SK-N-SH (cell line): Measurements from ENCODE around the gene PLAGL1. TPM values are rescaled to one million over a fixed set of nuclear protein-coding genes. Genes with fewer than 3 reads are reported as not detected.

ENCODE experiments used
- CTCF ChIA-PET: fragments of 300-600, 350-600 bp; formaldehyde crosslinking; extraction: SDS; loops from one replicate; lab custom pipeline; 2021; lab: Yijun Ruan, JAX
- POLR2A ChIA-PET: fragments of 350-600 bp; sonication (Branson Sonifier 250); formaldehyde crosslinking; extraction: SDS; loops from one replicate; lab custom pipeline; 2020; ENCODE audit warnings: antibody characterized with exemption, inconsistent platforms; lab: Yijun Ruan, JAX
- DNase-seq: peaks from one replicate; pipeline ENCODE4 v3.0.0; 2012
- H2AFZ ChIP-seq: fragments of 200-600 bp; sonication (generic); 2 replicates; pipeline ENCODE4 v1.8.1; 2016; ENCODE audit warnings: antibody characterized with exemption, mild to moderate bottlenecking, low read depth
- H3F3A ChIP-seq: fragments of 200-600 bp; sonication (generic); replicated peaks from 2 replicates; pipeline ENCODE3; 2016; ENCODE audit warnings: antibody characterized with exemption, mild to moderate bottlenecking; ENCODE audit not compliant: insufficient read depth
- H3K27ac ChIP-seq, 2 experiments: fragments of 200-500 bp in 1 of 2; fragments of 200-600 bp in 1 of 2; sonication (Bioruptor generic) in 1 of 2; sonication (generic), shearing (Covaris generic) in 1 of 2; 2 replicates each; pipeline versions ENCODE4 v1.5.1 to v1.6.1; 2014 to 2016; ENCODE audit warnings: low read depth in 2 of 2, inconsistent platforms in 1 of 2, low read length in 1 of 2, mild to moderate bottlenecking in 1 of 2, mixed read lengths in 1 of 2
- H3K27me3 ChIP-seq: fragments of 200-600 bp; sonication (generic), shearing (Covaris generic); 2 replicates; pipeline ENCODE4 v1.6.1; 2016; ENCODE audit warnings: mixed run types; ENCODE audit not compliant: insufficient read depth
- H3K36me3 ChIP-seq, 2 experiments: fragments of 200-500 bp in 1 of 2; fragments of 200-600 bp in 1 of 2; sonication (Bioruptor generic) in 1 of 2; sonication (generic) in 1 of 2; replicated peaks in 1 of 2; 2 replicates each; pipeline versions ENCODE3 to v1.5.1; 2014 to 2016; ENCODE audit warnings: low read length in 1 of 2, mild to moderate bottlenecking in 1 of 2; ENCODE audit not compliant: insufficient read depth in 2 of 2, control insufficient read depth in 1 of 2
- H3K4me1 ChIP-seq, 2 experiments: fragments of 200-500 bp in 1 of 2; fragments of 200-600 bp in 1 of 2; sonication (Bioruptor generic) in 1 of 2; sonication (generic), shearing (Covaris generic) in 1 of 2; 2 replicates each; pipeline versions ENCODE4 v1.5.1 to v1.6.1; 2014 to 2016; ENCODE audit warnings: low read depth in 1 of 2, low read length in 1 of 2, mixed run types in 1 of 2; ENCODE audit not compliant: insufficient read depth in 2 of 2, control insufficient read depth in 1 of 2
- H3K4me2 ChIP-seq: fragments of 200-600 bp; sonication (generic), shearing (Covaris generic); 2 replicates; pipeline ENCODE4 v1.6.1; 2017; ENCODE audit warnings: mixed run types
- H3K4me3 ChIP-seq, 2 experiments: fragments of 200-500 bp in 1 of 2; fragments of 200-600 bp in 1 of 2; sonication (Bioruptor generic) in 1 of 2; sonication (generic), shearing (Covaris generic) in 1 of 2; 2 replicates each; pipeline versions ENCODE4 v1.5.1 to v1.8.1; 2014 to 2016; ENCODE audit warnings: low read depth in 2 of 2, inconsistent platforms in 1 of 2, low read length in 1 of 2, mild to moderate bottlenecking in 1 of 2, mixed read lengths in 1 of 2, moderate library complexity in 1 of 2
- H3K79me2 ChIP-seq: fragments of 200-600 bp; sonication (generic); 2 replicates; pipeline ENCODE4 v1.8.1; 2017; ENCODE audit warnings: mild to moderate bottlenecking; ENCODE audit not compliant: insufficient read depth
- H3K9ac ChIP-seq: fragments of 200-600 bp; sonication (generic); 2 replicates; pipeline ENCODE4 v1.6.1; 2017; ENCODE audit warnings: mixed run types
- H3K9me2 ChIP-seq: fragments of 200-600 bp; sonication (generic); 2 replicates; pipeline ENCODE4 v1.6.1; 2017; ENCODE audit warnings: mixed run types
- H3K9me3 ChIP-seq: fragments of 200-600 bp; sonication (generic); 2 replicates; pipeline ENCODE4 v1.6.1; 2017; ENCODE audit warnings: mixed run types, mild to moderate bottlenecking, moderate library complexity
- H4K20me1 ChIP-seq: fragments of 200-600 bp; sonication (generic); 2 replicates; pipeline ENCODE4 v1.6.1; 2017; ENCODE audit warnings: mild to moderate bottlenecking, mixed run types; ENCODE audit not compliant: insufficient read depth
- NRF1 ChIP-seq: IDR thresholded peaks from 2 replicates; pipeline ENCODE4 v1.6.1; 2012; ENCODE audit warnings: low read depth, mild to moderate bottlenecking, low read length
- PBX3 ChIP-seq: IDR thresholded peaks from 2 replicates; pipeline ENCODE4; 2012
- TCF12 ChIP-seq: IDR thresholded peaks from 2 replicates; pipeline ENCODE4 v1.4.0; 2012
- USF2 ChIP-seq: fragments of 150-350 bp; IDR thresholded peaks from 2 replicates; pipeline ENCODE4 v1.6.1; 2017; ENCODE audit warnings: antibody characterized with exemption, low read length, low read depth, borderline replicate concordance
- YY1 ChIP-seq: IDR thresholded peaks from 2 replicates; pipeline ENCODE4 v1.4.0; 2012; ENCODE audit warnings: low read depth, mild to moderate bottlenecking
- WGBS: methylation state at CpG from one replicate; pipeline ENCODE4 v1.1.6; 2017; ENCODE audit warnings: low lambda C conversion rate; 5-methylcytosine and 5-hydroxymethylcytosine counted together
- polyA plus RNA-seq, 3 experiments: library from polyadenylated mRNA; depleted of rRNA; stranded (reverse); fragments of >200 nt; gene quantifications; 2 replicates each; pipeline ENCODE4 v1.2.3, GENCODE V29; 2012
- small RNA-seq, 7 experiments: library from RNA; depleted of rRNA; stranded (forward); fragments of <200 nt; gene quantifications; one replicate each; pipeline ENCODE3, GENCODE V24; 2012

Gene PLAGL1
- polyA plus RNA-seq, 1 of the 3 experiments (the other 2 are of a cell fraction): 25.8 TPM

GRCh38 chr6:143894655-143895054, 113.4 kb downstream of the PLAGL1 start:
- CTCF ChIA-PET: no interaction called here
- no peaks in the 10 kb centered on the region for H3K4me1 ChIP-seq
- no peaks in the 10 kb centered on the region for H3K9me2 ChIP-seq
- no peaks in the 10 kb centered on the region for H3K79me2 ChIP-seq
- POLR2A ChIA-PET: no interaction called here
- H3K27me3 ChIP-seq: no peaks in the 10 kb centered on the region
- H2AFZ ChIP-seq: no peak overlapping the region
- no peak for TF ChIP-seq PBX3
- no peak for TF ChIP-seq NRF1
- no peak for TF ChIP-seq YY1
- no peak for TF ChIP-seq TCF12
- TF ChIP-seq USF2: no peak
- TF ChIP-seq, all 33 proteins: peak for 0
- Histone ChIP-seq H3F3A (no peaks in the 10 kb centered on the region), H3K4me3 (no peak overlapping the region), H3K27ac (no peak overlapping the region), H3K9me3 (no peaks in the 10 kb centered on the region), H3K36me3 (no peaks in the 10 kb centered on the region), H3K4me2 (no peak overlapping the region), H4K20me1 (no peaks in the 10 kb centered on the region), H3K9ac (no peak overlapping the region)
- 93% methylated on average over 1 of the region's 1 CpG for WGBS
- no peak for DNase-seq

Small RNAs within 50 kb of the gene (small RNA-seq; reads per million reads assigned to genes)
- 0 reads per million in 7 experiments for gene RF02143

Other genes starting within 250 kb of the PLAGL1 start
- 19.4 and 20.6 TPM in 2 replicates for gene LTV1, start 164.9 kb downstream of the PLAGL1 start, polyA plus RNA-seq (2012; rRNA removed)
- gene ZC2HC1B, start 143.8 kb downstream of the PLAGL1 start, polyA plus RNA-seq (2012; rRNA removed): not detected in 2 replicates
- 281 and 316 TPM in 2 replicates for gene SF3B5, start 87.3 kb upstream of the PLAGL1 start, polyA plus RNA-seq (2012; rRNA removed)
- 0.15 and 0.41 TPM in 2 replicates for gene STX11, start 142.3 kb upstream of the PLAGL1 start, polyA plus RNA-seq (2012; rRNA removed)